ENCODE data around the gene RILPL2. TPM values are rescaled to one million over a fixed set of nuclear protein-coding genes. Genes with fewer than 3 reads are reported as not detected.

The RILPL2 gene
- total RNA-seq, 1 donor from 2014 or later = 15.1 TPM

GRCh38 chr12:123390498-123391426, 45.7 kb downstream of the RILPL2 start:
- no peaks in the 10 kb centered on the region for H3K27me3 ChIP-seq
- no peaks in the 10 kb centered on the region for H3K9me3 ChIP-seq
- peak overlapping the region; percentile 85 for H3K27ac ChIP-seq
- ATAC-seq = peak; percentile 48
- TF ChIP-seq CTCF (IDR thresholded peaks at IDR 0.05) = no peak
- intact Hi-C loops (cut with DNase I) = no loop called here
- peaks cover 39% of the 10 kb centered on the region for H3K4me1 ChIP-seq
- peaks cover 51% of the 10 kb centered on the region for H3K36me3 ChIP-seq
- H3K4me3 ChIP-seq = peak overlapping the region; percentile 69
- DNase-seq = no peak

- intact Hi-C loops (cut with DNase I) = no loop called here
- H3K9me3 ChIP-seq = no peaks in the 10 kb centered on the region
- ATAC-seq (peak; percentile 68), DNase-seq (peak; percentile 88)
- H3K27ac ChIP-seq = peak overlapping the region; percentile 85
- H3K4me3 ChIP-seq = peak overlapping the region; percentile 69
- TF ChIP-seq CTCF (IDR thresholded peaks at IDR 0.05) = no peak
- peaks cover 41% of the 10 kb centered on the region for H3K36me3 ChIP-seq
- H3K4me1 ChIP-seq = peaks cover 43% of the 10 kb centered on the region
- no peaks in the 10 kb centered on the region for H3K27me3 ChIP-seq
Measured at GRCh38 chr12:123389560-123390351, 46.7 kb downstream of the RILPL2 start.

DNA sequence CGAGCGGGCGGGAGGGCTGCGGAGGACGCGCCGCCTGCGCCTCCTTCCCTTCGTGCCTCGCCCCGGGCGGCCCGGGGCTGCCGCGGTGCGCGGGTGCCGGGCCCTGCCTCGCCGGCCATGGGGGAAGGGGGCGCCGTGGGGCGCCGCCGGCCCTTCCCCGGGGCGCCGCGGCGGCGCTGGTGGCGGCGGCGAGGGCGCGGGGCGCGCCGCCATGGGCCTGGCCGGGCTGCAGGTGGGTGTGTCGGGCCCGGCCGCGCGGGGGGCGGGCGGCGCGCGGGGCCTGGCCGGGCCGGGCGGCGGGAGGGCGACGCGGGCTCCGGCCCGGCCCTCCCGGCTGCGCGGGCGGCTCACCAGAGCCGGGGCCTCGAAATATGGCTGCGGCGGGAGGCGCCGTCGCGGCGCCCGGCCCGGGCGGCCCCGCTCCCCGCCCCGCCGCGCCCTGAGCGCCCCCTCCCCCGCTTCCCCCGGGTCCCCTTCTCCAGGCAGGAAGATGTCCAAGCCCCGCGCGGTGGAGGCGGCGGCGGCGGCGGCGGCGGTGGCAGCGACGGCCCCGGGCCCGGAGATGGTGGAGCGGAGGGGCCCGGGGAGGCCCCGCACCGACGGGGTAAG, 47.4 kb downstream of the RILPL2 start:
- H3K36me3 ChIP-seq = peaks cover 34% of the 10 kb centered on the region
- DNase-seq (no peak), ATAC-seq (no peak)
- no peak for TF ChIP-seq CTCF (IDR thresholded peaks at IDR 0.05)
- no peaks in the 10 kb centered on the region for H3K27me3 ChIP-seq
- H3K27ac ChIP-seq = peak overlapping the region; percentile 85
- no peaks in the 10 kb centered on the region for H3K9me3 ChIP-seq
- peaks cover 48% of the 10 kb centered on the region for H3K4me1 ChIP-seq
- intact Hi-C loops (cut with DNase I) = no loop called here
- peak overlapping the region; percentile 69 for H3K4me3 ChIP-seq

DNA sequence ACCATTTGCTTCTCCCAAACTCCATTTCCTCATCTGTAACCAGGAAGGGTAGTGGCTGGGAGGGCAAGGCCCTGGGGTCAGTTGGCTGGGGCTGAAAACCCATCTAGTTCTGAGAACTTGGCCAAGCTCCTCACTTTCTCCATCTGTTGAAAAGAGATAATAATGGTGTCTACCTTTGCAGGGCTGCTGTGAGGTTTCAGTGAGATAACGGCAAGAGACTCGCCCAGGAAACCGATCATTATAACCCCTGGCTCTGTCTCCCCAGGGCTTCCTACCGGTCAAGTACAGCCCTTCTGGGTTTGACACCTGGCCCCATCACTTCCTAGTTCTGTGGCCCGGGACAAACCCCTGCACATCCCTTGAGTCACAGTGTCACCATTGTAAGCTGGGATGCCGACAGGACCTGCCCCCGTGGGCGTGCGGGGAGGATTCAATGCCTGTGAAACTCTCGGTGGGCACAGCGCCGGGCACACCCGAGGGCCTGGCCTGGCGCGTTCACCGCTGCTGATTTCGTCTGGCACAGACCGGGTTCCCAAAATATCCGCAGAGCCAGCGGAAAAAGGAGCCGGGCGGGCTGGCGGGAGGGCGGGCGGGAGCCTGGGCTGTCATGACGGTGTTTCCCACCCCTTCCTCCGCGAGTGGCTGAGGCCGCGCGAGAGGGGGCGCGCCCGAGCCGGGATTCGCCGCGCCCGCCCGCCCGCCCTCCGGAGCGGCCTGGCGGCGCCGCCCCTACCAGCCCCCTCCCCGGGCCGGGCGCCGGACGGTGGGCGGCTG, 48.1 kb downstream of the RILPL2 start:
- DNase-seq = peak; percentile 89
- peak; percentile 70 for ATAC-seq
- peaks cover 30% of the 10 kb centered on the region for H3K36me3 ChIP-seq
- intact Hi-C loops (cut with DNase I) = no loop called here
- TF ChIP-seq CTCF (IDR thresholded peaks at IDR 0.05) = peak; percentile 22
- H3K9me3 ChIP-seq = no peaks in the 10 kb centered on the region
- no peaks in the 10 kb centered on the region for H3K27me3 ChIP-seq
- peak overlapping the region; percentile 59 for H3K4me3 ChIP-seq
- H3K27ac ChIP-seq = peak overlapping the region; percentile 88
- peaks cover 49% of the 10 kb centered on the region for H3K4me1 ChIP-seq
